ENCODE measurements around the gene USP20. TPM values are rescaled to one million over a fixed set of nuclear protein-coding genes. Genes with fewer than 3 reads are reported as not detected.

Gene USP20
- total RNA-seq, 1 donor from 2014 or later = 10.8 TPM

DNA sequence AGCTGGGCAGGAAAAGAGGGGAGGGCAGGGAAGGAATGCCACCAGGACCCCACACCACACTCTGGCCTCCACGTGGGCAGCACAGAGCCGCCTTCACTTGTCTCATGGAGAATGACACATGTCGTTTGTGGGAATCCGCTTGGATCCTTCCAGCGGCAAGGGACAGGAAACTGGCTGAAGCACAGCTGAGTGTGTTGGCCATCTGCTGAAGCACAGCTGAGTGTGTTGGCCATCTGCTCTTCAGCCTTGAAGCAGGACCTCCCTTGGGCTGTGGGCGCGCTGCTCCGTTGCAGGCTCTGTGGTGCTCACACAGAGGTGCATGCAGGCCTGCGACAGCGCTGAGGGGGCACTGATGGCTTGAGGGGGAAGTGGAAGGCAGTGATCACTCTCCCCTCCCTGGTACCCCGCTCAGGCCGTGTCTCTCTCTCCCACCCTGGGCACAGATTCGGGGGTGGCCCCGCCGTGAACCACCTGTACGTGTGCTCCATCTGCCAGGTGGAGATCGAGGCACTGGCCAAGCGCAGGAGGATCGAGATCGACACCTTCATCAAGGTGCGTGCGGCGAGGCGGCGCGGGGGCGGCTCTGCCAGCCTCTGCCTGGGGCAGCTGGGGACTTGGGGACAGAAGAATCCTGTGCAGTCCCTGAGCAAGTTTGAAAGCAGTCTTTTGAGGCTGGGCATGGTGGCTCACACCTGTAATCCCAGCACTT, 40.6 kb downstream of the USP20 start:
- no peak overlapping the region for H3K9ac ChIP-seq
- H3K27ac ChIP-seq = no peak overlapping the region
- no peak for DNase-seq (ENCODE audit: low spot score)
- TF ChIP-seq, protein P1, sequence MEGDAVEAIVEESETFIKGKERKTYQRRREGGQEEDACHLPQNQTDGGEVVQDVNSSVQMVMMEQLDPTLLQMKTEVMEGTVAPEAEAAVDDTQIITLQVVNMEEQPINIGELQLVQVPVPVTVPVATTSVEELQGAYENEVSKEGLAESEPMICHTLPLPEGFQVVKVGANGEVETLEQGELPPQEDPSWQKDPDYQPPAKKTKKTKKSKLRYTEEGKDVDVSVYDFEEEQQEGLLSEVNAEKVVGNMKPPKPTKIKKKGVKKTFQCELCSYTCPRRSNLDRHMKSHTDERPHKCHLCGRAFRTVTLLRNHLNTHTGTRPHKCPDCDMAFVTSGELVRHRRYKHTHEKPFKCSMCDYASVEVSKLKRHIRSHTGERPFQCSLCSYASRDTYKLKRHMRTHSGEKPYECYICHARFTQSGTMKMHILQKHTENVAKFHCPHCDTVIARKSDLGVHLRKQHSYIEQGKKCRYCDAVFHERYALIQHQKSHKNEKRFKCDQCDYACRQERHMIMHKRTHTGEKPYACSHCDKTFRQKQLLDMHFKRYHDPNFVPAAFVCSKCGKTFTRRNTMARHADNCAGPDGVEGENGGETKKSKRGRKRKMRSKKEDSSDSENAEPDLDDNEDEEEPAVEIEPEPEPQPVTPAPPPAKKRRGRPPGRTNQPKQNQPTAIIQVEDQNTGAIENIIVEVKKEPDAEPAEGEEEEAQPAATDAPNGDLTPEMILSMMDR (IDR thresholded peaks at IDR 0.05) = no peak
- TF ChIP-seq EZH2 (IDR thresholded peaks at IDR 0.05) (no peak), EZH2phosphoT487 (IDR thresholded peaks at IDR 0.05) (no peak)
- H3K4me1 ChIP-seq = no peaks in the 10 kb centered on the region
- H3K4me3 Mint-ChIP-seq = no peak overlapping the region
- no peak overlapping the region for H2AFZ ChIP-seq (replicated peaks)
- no peak overlapping the region for H3K4me2 ChIP-seq
- no peaks in the 10 kb centered on the region for H4K20me1 ChIP-seq (ENCODE audit: low read depth)
- H3K36me3 ChIP-seq = no peaks in the 10 kb centered on the region
- H3K4me1 Mint-ChIP-seq = peaks cover 5% of the 10 kb centered on the region
- H3K9me3 ChIP-seq (ENCODE audit: low read depth) = no peaks in the 10 kb centered on the region
- peaks cover 2% of the 10 kb centered on the region for H3K27me3 Mint-ChIP-seq (ENCODE audit: insufficient read depth, low read depth)
- H3K36me3 Mint-ChIP-seq = peaks cover 12% of the 10 kb centered on the region
- no peaks in the 10 kb centered on the region for H3K79me2 ChIP-seq (ENCODE audit: low read depth)
- H3F3A ChIP-seq (ENCODE audit: low read depth) = no peaks in the 10 kb centered on the region
- no peaks in the 10 kb centered on the region for H3K27me3 ChIP-seq
- no peak overlapping the region for H3K27ac Mint-ChIP-seq
- H3K9me3 Mint-ChIP-seq = no peaks in the 10 kb centered on the region
- no peak overlapping the region for H3K4me3 ChIP-seq

DNA sequence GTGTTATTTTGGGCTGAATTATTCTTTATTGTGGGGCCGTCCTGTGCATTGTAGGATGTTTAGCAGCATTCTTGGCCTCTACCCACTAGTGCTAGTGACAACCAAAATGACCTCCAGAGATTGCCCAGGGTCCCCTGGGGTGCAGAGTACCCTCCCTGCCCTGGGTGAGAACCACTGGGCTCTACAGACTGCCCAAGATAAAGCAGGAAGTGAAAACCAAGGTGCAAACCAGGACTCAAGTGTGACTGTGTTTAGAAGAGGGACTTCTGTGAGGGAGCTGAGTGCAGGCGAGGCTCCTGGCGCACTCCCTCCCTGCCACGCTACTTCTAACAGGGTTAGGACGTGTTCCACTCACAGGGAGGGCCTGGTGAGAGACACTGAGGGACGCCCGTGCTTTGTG, 41.6 kb downstream of the USP20 start:
- Histone ChIP-seq H3K4me2 (no peak overlapping the region), H4K20me1 (ENCODE audit: low read depth) (no peaks in the 10 kb centered on the region), H3K36me3 (no peaks in the 10 kb centered on the region), H3K27ac (no peak overlapping the region), H3F3A (ENCODE audit: low read depth) (no peaks in the 10 kb centered on the region), H3K9ac (no peak overlapping the region), H3K4me3 (no peak overlapping the region), H3K9me3 (ENCODE audit: low read depth) (no peaks in the 10 kb centered on the region), H2AFZ (replicated peaks) (no peak overlapping the region), H3K4me1 (no peaks in the 10 kb centered on the region), H3K27me3 (no peaks in the 10 kb centered on the region), H3K79me2 (ENCODE audit: low read depth) (no peaks in the 10 kb centered on the region)
- Mint-ChIP-seq H3K4me1 (no peaks in the 10 kb centered on the region), H3K36me3 (peaks cover 11% of the 10 kb centered on the region), H3K27me3 (ENCODE audit: insufficient read depth, low read depth) (no peaks in the 10 kb centered on the region), H3K9me3 (no peaks in the 10 kb centered on the region), H3K27ac (no peak overlapping the region), H3K4me3 (no peak overlapping the region)
- TF ChIP-seq, protein P1 (IDR thresholded peaks at IDR 0.05) = no peak
- TF ChIP-seq EZH2 (IDR thresholded peaks at IDR 0.05) = no peak
- no peak for TF ChIP-seq EZH2phosphoT487 (IDR thresholded peaks at IDR 0.05)
- DNase-seq (ENCODE audit: low spot score) = no peak

DNA sequence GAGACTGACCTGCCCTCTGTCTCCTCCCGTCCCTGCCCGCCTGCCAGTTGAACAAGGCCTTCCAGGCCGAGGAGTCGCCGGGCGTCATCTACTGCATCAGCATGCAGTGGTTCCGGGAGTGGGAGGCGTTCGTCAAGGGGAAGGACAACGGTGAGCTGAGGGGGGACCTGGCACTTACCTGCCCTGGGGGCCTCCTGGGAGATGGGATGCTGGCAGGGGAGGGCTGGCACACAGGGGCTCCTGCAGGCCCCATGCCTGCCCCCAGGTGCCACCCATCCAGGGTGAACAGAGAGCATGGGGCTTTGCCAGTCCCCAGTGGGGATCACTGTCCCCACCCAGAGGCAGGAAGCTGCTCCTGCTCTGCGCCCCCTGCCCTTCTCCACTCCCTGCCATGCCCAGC, 43.0 kb downstream of the USP20 start:
- H3K36me3 Mint-ChIP-seq = peaks cover 10% of the 10 kb centered on the region
- H3K4me1 Mint-ChIP-seq = no peaks in the 10 kb centered on the region
- Histone ChIP-seq H2AFZ (replicated peaks) (no peak overlapping the region), H3F3A (ENCODE audit: low read depth) (no peaks in the 10 kb centered on the region), H3K36me3 (no peaks in the 10 kb centered on the region), H3K79me2 (ENCODE audit: low read depth) (no peaks in the 10 kb centered on the region), H3K27ac (no peak overlapping the region), H3K27me3 (no peaks in the 10 kb centered on the region), H3K4me2 (no peak overlapping the region), H3K4me3 (no peak overlapping the region), H3K4me1 (no peaks in the 10 kb centered on the region), H3K9ac (no peak overlapping the region), H3K9me3 (ENCODE audit: low read depth) (no peaks in the 10 kb centered on the region), H4K20me1 (ENCODE audit: low read depth) (no peaks in the 10 kb centered on the region)
- H3K27me3 Mint-ChIP-seq (ENCODE audit: insufficient read depth, low read depth) = no peaks in the 10 kb centered on the region
- DNase-seq (ENCODE audit: low spot score) = no peak
- no peak overlapping the region for H3K27ac Mint-ChIP-seq
- TF ChIP-seq EZH2phosphoT487 (IDR thresholded peaks at IDR 0.05) (no peak), EZH2 (IDR thresholded peaks at IDR 0.05) (no peak)
- TF ChIP-seq, protein P1 (IDR thresholded peaks at IDR 0.05) = no peak
- no peaks in the 10 kb centered on the region for H3K9me3 Mint-ChIP-seq
- H3K4me3 Mint-ChIP-seq = no peak overlapping the region

Measured in neural progenitor cell (in vitro differentiated cells).